ENCODE results near the gene DDX54.
A peak's percentile ranks its signal among the peaks of the same experiment; 100 is the strongest.

The DDX54 gene

DNA sequence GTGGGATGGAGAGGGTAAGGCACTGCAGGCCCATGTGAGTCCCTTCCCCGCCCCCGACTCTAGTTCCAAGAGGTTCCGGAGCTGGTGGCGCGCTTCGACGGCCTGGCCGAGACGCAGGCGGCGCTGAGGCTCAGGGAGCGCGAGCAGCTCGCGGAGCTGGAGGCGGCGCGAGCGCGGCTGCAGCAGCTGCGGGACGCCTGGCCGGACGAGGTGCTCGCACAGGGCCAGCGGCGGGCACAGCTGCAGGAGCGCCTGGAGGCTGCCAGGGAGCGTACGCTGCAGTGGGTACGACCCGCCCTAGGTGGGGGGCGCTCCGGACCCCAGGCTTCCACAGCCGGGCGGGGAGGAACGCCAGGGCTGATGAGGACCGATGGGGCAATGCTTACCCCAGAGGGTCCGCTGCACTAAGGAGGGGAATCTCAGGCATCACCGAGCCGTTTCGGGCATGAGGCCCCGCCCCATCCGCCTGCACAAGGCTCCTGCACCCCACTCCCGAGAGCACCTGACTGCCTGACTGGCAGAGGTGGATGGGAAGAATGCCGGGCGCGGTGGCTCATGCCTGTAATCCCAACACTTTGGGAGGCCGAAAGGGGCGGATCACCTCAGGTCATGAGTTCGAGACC, 30.8 kb downstream of the DDX54 start:
- TF ChIP-seq, protein P1, sequence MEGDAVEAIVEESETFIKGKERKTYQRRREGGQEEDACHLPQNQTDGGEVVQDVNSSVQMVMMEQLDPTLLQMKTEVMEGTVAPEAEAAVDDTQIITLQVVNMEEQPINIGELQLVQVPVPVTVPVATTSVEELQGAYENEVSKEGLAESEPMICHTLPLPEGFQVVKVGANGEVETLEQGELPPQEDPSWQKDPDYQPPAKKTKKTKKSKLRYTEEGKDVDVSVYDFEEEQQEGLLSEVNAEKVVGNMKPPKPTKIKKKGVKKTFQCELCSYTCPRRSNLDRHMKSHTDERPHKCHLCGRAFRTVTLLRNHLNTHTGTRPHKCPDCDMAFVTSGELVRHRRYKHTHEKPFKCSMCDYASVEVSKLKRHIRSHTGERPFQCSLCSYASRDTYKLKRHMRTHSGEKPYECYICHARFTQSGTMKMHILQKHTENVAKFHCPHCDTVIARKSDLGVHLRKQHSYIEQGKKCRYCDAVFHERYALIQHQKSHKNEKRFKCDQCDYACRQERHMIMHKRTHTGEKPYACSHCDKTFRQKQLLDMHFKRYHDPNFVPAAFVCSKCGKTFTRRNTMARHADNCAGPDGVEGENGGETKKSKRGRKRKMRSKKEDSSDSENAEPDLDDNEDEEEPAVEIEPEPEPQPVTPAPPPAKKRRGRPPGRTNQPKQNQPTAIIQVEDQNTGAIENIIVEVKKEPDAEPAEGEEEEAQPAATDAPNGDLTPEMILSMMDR (IDR thresholded peaks at IDR 0.05; ENCODE audit: borderline replicate concordance, extremely low read depth, low read length, poor library complexity, severe bottlenecking) = no peak
- no peak for TF ChIP-seq EZH2 (IDR thresholded peaks at IDR 0.05; ENCODE audit: borderline replicate concordance, low read depth, low read length, severe bottlenecking)
- Histone ChIP-seq H3K27me3 (ENCODE audit: insufficient read depth, low read length, poor library complexity) (no peaks in the 10 kb centered on the region), H3K9me3 (ENCODE audit: insufficient read depth, low read length, severe bottlenecking) (no peaks in the 10 kb centered on the region), H4K20me1 (ENCODE audit: insufficient read depth, low read length) (peaks cover 7% of the 10 kb centered on the region; the same call in 1 of the 2 replicates), H3K36me3 (ENCODE audit: insufficient read depth, low read length) (peaks cover 24% of the 10 kb centered on the region), H3K4me1 (ENCODE audit: insufficient read depth, low read length) (peaks cover 41% of the 10 kb centered on the region), H3K4me3 (ENCODE audit: low read depth in 1 of 2, low read length in 2 of 2) (peak overlapping the region in 1 of 2 experiments; percentile 54; a peak in 2 of 4 replicates), H2AFZ (ENCODE audit: low read depth, low read length) (no peak overlapping the region), H3K4me2 (ENCODE audit: insufficient read depth, low read length) (peak overlapping the region; percentile 96), H3K79me2 (ENCODE audit: insufficient read depth, low read length) (no peaks in the 10 kb centered on the region), H3K9ac (ENCODE audit: low read depth, low read length) (0 out of 2 replicates have a peak overlapping the region, but pooled peaks have one; percentile 66), H3K27ac (ENCODE audit: low read length) (no peak overlapping the region)
- ATAC-seq (ENCODE audit: insufficient read depth, low read depth) (peak; percentile 2; the same call in 1 of the 3 replicates), DNase-seq (peak; percentile 38)

DNA sequence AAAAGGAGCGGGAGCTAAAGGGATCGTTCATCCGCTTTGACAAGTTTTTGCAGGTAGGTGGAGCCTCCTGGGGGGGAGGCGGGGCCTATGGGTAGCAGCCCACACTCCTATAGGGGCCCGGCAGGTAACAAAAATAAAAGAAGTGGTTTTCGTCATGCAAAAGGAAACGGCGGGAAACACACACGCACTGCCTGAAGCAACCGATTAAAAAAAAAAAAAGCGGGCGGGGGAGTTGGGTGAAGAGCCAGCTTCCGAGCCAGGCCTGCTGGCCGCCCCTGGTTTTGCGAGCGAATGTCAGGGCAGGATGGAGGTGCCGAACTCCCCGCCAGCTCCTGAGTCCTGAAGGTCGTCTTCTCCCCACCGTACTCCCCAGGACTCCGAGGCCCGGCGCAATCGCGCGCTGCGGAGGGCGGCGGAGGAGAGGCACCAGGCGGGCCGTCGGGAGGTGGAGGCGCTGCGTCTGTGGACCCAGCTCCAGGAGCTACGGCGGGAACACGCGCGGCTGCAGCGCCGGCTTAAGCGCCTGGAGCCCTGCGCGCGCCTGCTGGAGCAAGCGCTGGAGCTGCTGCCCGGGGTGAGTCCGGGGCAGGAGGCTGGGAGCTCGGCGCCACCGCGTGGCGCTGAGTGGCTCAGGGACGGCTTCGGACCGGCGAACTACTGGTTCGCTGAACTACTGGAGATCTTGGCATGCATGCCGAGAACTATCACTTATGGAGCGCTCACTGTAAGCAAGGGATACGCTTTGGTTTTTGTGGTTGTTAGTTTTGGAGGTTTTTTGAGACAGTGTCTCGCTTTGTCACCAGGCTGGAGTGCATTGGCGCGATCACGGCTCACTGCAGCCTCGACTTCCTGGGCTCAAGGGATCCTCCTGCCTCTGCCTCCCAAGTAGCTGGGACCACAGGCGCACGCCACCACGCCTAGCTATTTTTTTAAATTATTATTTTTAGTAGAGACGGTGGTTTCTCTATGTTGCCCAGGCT, 32.2 kb downstream of the DDX54 start:
- peak; percentile 80 for ATAC-seq (ENCODE audit: insufficient read depth, low read depth)
- Histone ChIP-seq H3K79me2 (ENCODE audit: insufficient read depth, low read length) (no peaks in the 10 kb centered on the region), H3K9me3 (ENCODE audit: insufficient read depth, low read length, severe bottlenecking) (no peaks in the 10 kb centered on the region), H3K27me3 (ENCODE audit: insufficient read depth, low read length, poor library complexity) (no peaks in the 10 kb centered on the region), H3K4me2 (ENCODE audit: insufficient read depth, low read length) (peak overlapping the region; percentile 96), H4K20me1 (ENCODE audit: insufficient read depth, low read length) (peaks cover 6% of the 10 kb centered on the region; the same call in 1 of the 2 replicates), H3K36me3 (ENCODE audit: insufficient read depth, low read length) (peaks cover 11% of the 10 kb centered on the region), H3K4me3 (ENCODE audit: low read depth in 1 of 2, low read length in 2 of 2) (peak overlapping the region; percentile 28 to 54; a peak in 3 of 4 replicates), H3K27ac (ENCODE audit: low read length) (peak overlapping the region; percentile 67), H2AFZ (ENCODE audit: low read depth, low read length) (peak overlapping the region; percentile 88), H3K9ac (ENCODE audit: low read depth, low read length) (peak overlapping the region; percentile 66), H3K4me1 (ENCODE audit: insufficient read depth, low read length) (peaks cover 43% of the 10 kb centered on the region)
- DNase-seq = peak; percentile 75
- TF ChIP-seq, protein P1 (IDR thresholded peaks at IDR 0.05; ENCODE audit: borderline replicate concordance, extremely low read depth, low read length, poor library complexity, severe bottlenecking) = peak; percentile 77
- TF ChIP-seq EZH2 (IDR thresholded peaks at IDR 0.05; ENCODE audit: borderline replicate concordance, low read depth, low read length, severe bottlenecking) = no peak

DNA sequence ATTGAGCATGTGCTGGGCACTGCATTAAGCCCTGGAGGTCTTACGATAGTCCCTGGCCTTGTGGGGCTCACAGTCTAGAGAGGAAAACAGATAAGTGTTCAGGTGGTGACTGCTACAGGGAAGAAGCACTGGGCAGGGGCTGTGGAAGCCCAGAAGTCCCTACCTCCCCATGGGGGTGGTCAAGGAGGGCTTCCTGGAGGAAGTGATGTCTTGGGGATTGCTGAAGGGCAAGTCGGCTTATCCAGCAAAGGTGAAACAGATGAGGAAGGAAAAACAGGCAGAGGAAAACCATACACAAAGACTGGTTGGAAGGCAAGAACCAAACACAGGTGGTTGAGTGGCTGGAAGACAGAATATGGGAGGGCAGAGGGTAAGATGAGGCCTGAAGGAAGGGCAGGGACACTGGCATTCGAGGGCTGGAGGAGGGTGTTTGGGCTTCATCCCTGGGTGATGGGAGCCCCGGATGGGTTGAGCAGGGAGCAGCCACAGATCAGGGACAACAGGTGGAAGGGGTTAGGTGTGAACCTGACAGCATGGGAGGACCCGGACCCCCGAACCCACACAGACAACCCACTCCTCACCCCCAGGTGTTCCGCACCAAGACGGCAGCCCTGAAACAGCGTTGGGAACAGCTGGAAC, 33.0 kb downstream of the DDX54 start:
- no peak for ATAC-seq (ENCODE audit: insufficient read depth, low read depth)

More for the DNA sequence above, 33.0 kb downstream of the DDX54 start:
- Histone ChIP-seq H3K36me3 (ENCODE audit: insufficient read depth, low read length) (peaks cover 3% of the 10 kb centered on the region; the same call in 1 of the 2 replicates), H2AFZ (ENCODE audit: low read depth, low read length) (peak overlapping the region; percentile 88; the same call in 1 of the 2 replicates), H3K4me2 (ENCODE audit: insufficient read depth, low read length) (peak overlapping the region; percentile 96), H3K4me1 (ENCODE audit: insufficient read depth, low read length) (peaks cover 43% of the 10 kb centered on the region), H3K27me3 (ENCODE audit: insufficient read depth, low read length, poor library complexity) (no peaks in the 10 kb centered on the region), H3K9ac (ENCODE audit: low read depth, low read length) (peak overlapping the region; percentile 66), H4K20me1 (ENCODE audit: insufficient read depth, low read length) (no peaks in the 10 kb centered on the region), H3K4me3 (ENCODE audit: low read depth in 1 of 2, low read length in 2 of 2) (peak overlapping the region in 1 of 2 experiments; percentile 54; a peak in 2 of 4 replicates), H3K79me2 (ENCODE audit: insufficient read depth, low read length) (no peaks in the 10 kb centered on the region), H3K27ac (ENCODE audit: low read length) (peak overlapping the region; percentile 67; the same call in 1 of the 2 replicates), H3K9me3 (ENCODE audit: insufficient read depth, low read length, severe bottlenecking) (no peaks in the 10 kb centered on the region)
- no peak for TF ChIP-seq EZH2 (IDR thresholded peaks at IDR 0.05; ENCODE audit: borderline replicate concordance, low read depth, low read length, severe bottlenecking)
- TF ChIP-seq, protein P1 (IDR thresholded peaks at IDR 0.05; ENCODE audit: borderline replicate concordance, extremely low read depth, low read length, poor library complexity, severe bottlenecking) = no peak
- DNase-seq = no peak

All from DND-41 (cell line).